Umbilical cord (tissue), 2 donors: ENCODE results near the gene PRKCB. TPM values are rescaled to one million over a fixed set of nuclear protein-coding genes. Genes with fewer than 3 reads are reported as not detected.

Source experiments
- DNase-seq: peaks from one replicate; pipeline ENCODE4 v3.0.0-alpha.2; 2015; ENCODE audit warnings: low spot score
- total RNA-seq: library from RNA; depleted of rRNA; stranded (reverse); fragments of >200 nt; gene quantifications from one replicate; pipeline ENCODE4 v1.2.3, GENCODE V29; 2014; ENCODE audit warnings: low replicate concordance; ENCODE audit not compliant: insufficient read depth

The PRKCB gene
- total RNA-seq, 1 donor from 2014 or later = 17.8 TPM

GRCh38 chr16:23941963-23942564, 106.3 kb downstream of the PRKCB start:
- no peak for DNase-seq

- DNase-seq = no peak
Observed at GRCh38 chr16:23943604-23944003, 107.8 kb downstream of the PRKCB start.

GRCh38 chr16:23944381-23944780, 108.6 kb downstream of the PRKCB start:
- peak; percentile 25 for DNase-seq

- DNase-seq = no peak
Observed at GRCh38 chr16:23945243-23945642, 109.5 kb downstream of the PRKCB start.

GRCh38 chr16:23947838-23948237, 112.1 kb downstream of the PRKCB start:
- DNase-seq = no peak

- DNase-seq = no peak
Observed at GRCh38 chr16:23948949-23949411, 113.2 kb downstream of the PRKCB start.

- DNase-seq = no peak
Observed at GRCh38 chr16:23949630-23950290, 114.0 kb downstream of the PRKCB start.

GRCh38 chr16:23950291-23950894, 114.6 kb downstream of the PRKCB start:
- DNase-seq = peak; percentile 45

- DNase-seq = no peak
Observed at GRCh38 chr16:23950898-23951297, 115.1 kb downstream of the PRKCB start.

GRCh38 chr16:23952128-23952970, 116.6 kb downstream of the PRKCB start:
- peak; percentile 95 for DNase-seq

- no peak for DNase-seq
Observed at GRCh38 chr16:23952971-23953300, 117.2 kb downstream of the PRKCB start.

- DNase-seq = no peak
Observed at GRCh38 chr16:23953476-23953875, 117.7 kb downstream of the PRKCB start.

- no peak for DNase-seq
Observed at GRCh38 chr16:23955088-23955487, 119.3 kb downstream of the PRKCB start.

- no peak for DNase-seq
Observed at GRCh38 chr16:23957287-23957686, 121.5 kb downstream of the PRKCB start.

- DNase-seq = no peak
Observed at GRCh38 chr16:23959072-23959751, 123.4 kb downstream of the PRKCB start.

GRCh38 chr16:23959752-23960072, 123.9 kb downstream of the PRKCB start:
- DNase-seq = no peak

- DNase-seq = no peak
Observed at GRCh38 chr16:23960081-23960885, 124.5 kb downstream of the PRKCB start.

- DNase-seq = no peak
Observed at GRCh38 chr16:23962001-23962400, 126.2 kb downstream of the PRKCB start.

GRCh38 chr16:23964136-23964535, 128.4 kb downstream of the PRKCB start:
- no peak for DNase-seq

GRCh38 chr16:23965137-23965733, 129.5 kb downstream of the PRKCB start:
- no peak for DNase-seq
